HG02642 (cell line): ENCODE data around the gene CRYGD.

ENCODE experiments used
- ATAC-seq: cut with Tn5 transposase; IDR thresholded peaks from one replicate; pipeline ENCODE4 v1.9.1; 2021; ENCODE audit warnings: mild to moderate bottlenecking; ENCODE audit not compliant: unreplicated experiment, poor library complexity

CRYGD gene

GRCh38 chr2:208092093-208092832, 32.1 kb downstream of the CRYGD start:
- no peak for ATAC-seq

GRCh38 chr2:208090420-208090819, 33.9 kb downstream of the CRYGD start:
- ATAC-seq = no peak

- no peak for ATAC-seq
These were observed 38.3 kb downstream of the CRYGD start for GRCh38 chr2:208086029-208086428.

GRCh38 chr2:208083807-208084206, 40.5 kb downstream of the CRYGD start:
- ATAC-seq = no peak

- ATAC-seq = no peak
These were observed 47.0 kb downstream of the CRYGD start for GRCh38 chr2:208077276-208077675.

- no peak for ATAC-seq
These were observed 49.5 kb downstream of the CRYGD start for GRCh38 chr2:208074610-208075356.

- ATAC-seq = peak; percentile 88
These were observed 52.0 kb downstream of the CRYGD start for GRCh38 chr2:208072250-208072892.
